Esophagus squamous epithelium (tissue), 5 donors: ENCODE data around the gene KLHL42. TPM values are rescaled to one million over a fixed set of nuclear protein-coding genes. Genes with fewer than 3 reads are reported as not detected.

ENCODE experiments used
- DNase-seq: peaks from one replicate; lab custom pipeline; 2025; lab: John Stamatoyannopoulos, UW
- H3K27ac ChIP-seq, 4 donors: fragments of 200-600 bp; sonication (generic); one replicate each; pipeline ENCODE4 v1.5.1; 2016 to 2019; ENCODE audit warnings: mild to moderate bottlenecking in 1 of 4
- H3K27me3 ChIP-seq, 4 donors: fragments of 200-600 bp; sonication (generic); 1 replicate in 3 of 4; 2 replicates in 1 of 4; pipeline versions ENCODE4 v1.5.1 to v1.6.0; 2017 to 2021; ENCODE audit warnings: antibody characterized with exemption in 1 of 4
- H3K36me3 ChIP-seq, 3 donors: fragments of 200-600 bp; sonication (generic); one replicate each; pipeline ENCODE4 v1.5.1; 2016 to 2019
- H3K4me1 ChIP-seq, 3 donors: fragments of 200-600 bp; sonication (generic); one replicate each; pipeline ENCODE4 v1.5.1; 2017 to 2019
- H3K4me3 ChIP-seq, 4 donors: fragments of 200-600 bp; sonication (generic); 1 replicate in 3 of 4; 2 replicates in 1 of 4; pipeline ENCODE4 v1.5.1; 2016 to 2019; ENCODE audit warnings: mild to moderate bottlenecking in 2 of 4, moderate library complexity in 1 of 4
- H3K9me3 ChIP-seq, 3 donors: fragments of 200-600 bp; sonication (generic); one replicate each; pipeline ENCODE4 v1.5.1; 2016 to 2019
- CTCF ChIP-seq, 6 experiments: fragments of 450-650 bp in 4 of 6; fragments of 200-600 bp in 2 of 6; sonication (generic) in 2 of 6; IDR thresholded peaks; one replicate each; pipeline ENCODE4 v1.5.1; 2016 to 2019; ENCODE audit warnings: antibody characterized with exemption in 6 of 6, mild to moderate bottlenecking in 4 of 6, moderate library complexity in 4 of 6
- POLR2A ChIP-seq, 4 donors: fragments of 450-650 bp; IDR thresholded peaks; one replicate each; pipeline ENCODE4 v1.6.1; 2017; ENCODE audit warnings: antibody characterized with exemption in 4 of 4, mild to moderate bottlenecking in 4 of 4, moderate library complexity in 3 of 4
- WGBS, 2 donors: methylation state at CpG; one replicate each; pipeline ENCODE4 v1.1.5; 2018; 5-methylcytosine and 5-hydroxymethylcytosine counted together
- intact Hi-C: fragments of 100-400 bp; cut with DNase I; formaldehyde crosslinking; loops from one replicate; pipeline ENCODE4 v1.15.0; 2022
- total RNA-seq, 4 donors: library from RNA; depleted of rRNA; stranded (reverse); fragments of >200 nt; gene quantifications; one replicate each; pipeline ENCODE4 v1.1.0, GENCODE V29; 2016
- donor health status: DM: yes; HTN: yes; CAD: no.

The KLHL42 gene
- total RNA-seq, 4 donors from 2014 or later: 9.2 to 33.2 (median 11.3) TPM

GRCh38 chr12:27824126-27824842, 44.3 kb downstream of the KLHL42 start:
- WGBS, 2 donors: 66 to 74% methylated on average over 12 of the region's 12 CpGs
- intact Hi-C loops: no loop called here
- peaks cover 0 to 15% (median 0%) of the 10 kb centered on the region in 3 donors for H3K4me1 ChIP-seq
- DNase-seq: no peak
- no peaks in the 10 kb centered on the region for H3K36me3 ChIP-seq
- H3K27me3 ChIP-seq: no peaks in the 10 kb centered on the region
- no peak for TF ChIP-seq POLR2A (IDR thresholded peaks at IDR 0.05)
- no peak for TF ChIP-seq CTCF (IDR thresholded peaks at IDR 0.05)
- H3K9me3 ChIP-seq: no peaks in the 10 kb centered on the region
- H3K27ac ChIP-seq: no peak overlapping the region
- H3K4me3 ChIP-seq: no peak overlapping the region

DNA sequence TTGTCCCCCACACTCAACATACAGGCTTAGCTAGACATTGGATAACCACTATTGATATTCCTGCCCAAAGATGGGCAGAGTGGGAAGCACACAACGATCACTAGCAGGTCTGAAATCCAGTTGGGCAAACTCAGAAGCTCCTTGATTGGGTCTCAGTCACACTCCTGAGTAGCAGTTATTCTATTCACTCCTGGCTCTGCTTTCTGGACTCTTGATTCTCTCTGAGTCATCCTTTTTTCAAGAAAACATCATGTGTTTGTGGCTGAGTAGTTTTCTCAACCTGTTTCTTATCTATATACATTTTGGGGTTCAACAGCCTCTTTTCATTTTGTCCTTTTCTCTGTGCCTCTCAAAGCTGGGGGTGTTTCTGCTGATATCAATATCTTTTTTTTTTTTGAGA, 46.0 kb downstream of the KLHL42 start:
- no peak overlapping the region for H3K27ac ChIP-seq
- no peak for DNase-seq
- no peaks in the 10 kb centered on the region for H3K27me3 ChIP-seq
- intact Hi-C loops: no loop called here
- H3K36me3 ChIP-seq: no peaks in the 10 kb centered on the region
- 90% methylated on average over 1 of the region's 1 CpG for WGBS, 2 donors
- no peaks in the 10 kb centered on the region for H3K9me3 ChIP-seq
- TF ChIP-seq CTCF (IDR thresholded peaks at IDR 0.05) (no peak), POLR2A (IDR thresholded peaks at IDR 0.05) (no peak)
- H3K4me3 ChIP-seq: no peak overlapping the region
- peaks cover 0 to 15% (median 0%) of the 10 kb centered on the region in 3 donors for H3K4me1 ChIP-seq

DNA sequence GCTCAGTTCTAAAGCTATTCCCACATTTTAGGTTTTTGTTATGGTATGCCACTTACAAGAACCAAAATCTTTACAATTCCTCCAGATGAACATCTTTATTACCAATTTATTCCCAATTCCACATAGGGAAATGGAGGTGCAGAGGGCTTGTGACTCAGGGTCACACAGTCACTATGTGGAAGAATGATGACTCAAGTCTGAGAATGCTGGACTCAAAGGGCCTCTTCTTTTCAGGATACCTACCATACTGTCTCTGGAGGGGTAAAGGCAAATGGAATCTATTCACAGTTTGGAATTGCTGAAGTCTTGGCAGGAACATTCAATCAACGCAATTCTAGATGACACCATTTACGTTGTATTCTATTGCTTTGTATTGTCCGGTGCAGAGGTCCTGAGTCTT, 48.2 kb downstream of the KLHL42 start:
- 91 to 96% methylated on average over 3 of the region's 3 CpGs for WGBS, 2 donors
- intact Hi-C loops: no loop called here
- no peaks in the 10 kb centered on the region for H3K27me3 ChIP-seq
- H3K4me3 ChIP-seq: no peak overlapping the region
- H3K4me1 ChIP-seq: no peaks in the 10 kb centered on the region
- no peaks in the 10 kb centered on the region for H3K36me3 ChIP-seq
- DNase-seq: no peak
- no peaks in the 10 kb centered on the region for H3K9me3 ChIP-seq
- no peak overlapping the region for H3K27ac ChIP-seq
- TF ChIP-seq CTCF (IDR thresholded peaks at IDR 0.05) (no peak), POLR2A (IDR thresholded peaks at IDR 0.05) (no peak)

DNA sequence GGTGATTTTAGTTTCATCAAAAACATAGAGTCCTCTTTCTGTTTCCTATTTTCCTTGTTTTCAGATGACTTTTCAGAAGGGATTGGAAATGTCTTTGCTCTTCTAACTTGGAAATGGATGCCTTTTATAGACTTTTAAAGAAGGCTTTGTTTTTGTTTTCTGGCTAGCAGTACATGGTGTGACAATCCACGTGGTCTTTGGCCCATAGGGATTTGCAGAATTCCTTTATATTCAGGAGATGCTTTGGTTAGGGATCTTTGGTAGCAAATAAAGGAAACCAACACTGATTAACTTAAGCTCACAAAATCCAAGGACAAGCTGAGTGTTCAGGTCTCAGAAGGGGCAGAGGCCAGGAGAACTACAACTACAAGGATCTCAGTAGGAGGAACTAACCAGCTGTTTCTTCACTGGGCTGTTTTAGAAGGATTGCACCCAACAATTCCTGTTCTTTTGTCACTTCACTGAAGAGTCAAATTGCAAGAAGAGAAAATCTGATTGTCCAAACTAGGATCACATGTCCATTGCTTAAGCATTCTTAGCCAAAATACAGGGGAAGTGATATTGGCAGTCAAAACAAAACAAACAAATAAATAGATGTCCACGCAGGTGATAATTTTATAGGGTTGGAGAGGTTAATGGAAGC, 58.6 kb downstream of the KLHL42 start:
- WGBS, 2 donors: 75 to 79% methylated on average over 2 of the region's 2 CpGs
- H3K27me3 ChIP-seq: no peaks in the 10 kb centered on the region
- no peak for TF ChIP-seq POLR2A (IDR thresholded peaks at IDR 0.05)
- no peaks in the 10 kb centered on the region for H3K36me3 ChIP-seq
- peaks cover 0 to 12% (median 0%) of the 10 kb centered on the region in 3 donors for H3K4me1 ChIP-seq
- no peak overlapping the region for H3K4me3 ChIP-seq
- H3K9me3 ChIP-seq: no peaks in the 10 kb centered on the region
- intact Hi-C loops: no loop called here
- no peak for DNase-seq
- H3K27ac ChIP-seq: no peak overlapping the region

DNA sequence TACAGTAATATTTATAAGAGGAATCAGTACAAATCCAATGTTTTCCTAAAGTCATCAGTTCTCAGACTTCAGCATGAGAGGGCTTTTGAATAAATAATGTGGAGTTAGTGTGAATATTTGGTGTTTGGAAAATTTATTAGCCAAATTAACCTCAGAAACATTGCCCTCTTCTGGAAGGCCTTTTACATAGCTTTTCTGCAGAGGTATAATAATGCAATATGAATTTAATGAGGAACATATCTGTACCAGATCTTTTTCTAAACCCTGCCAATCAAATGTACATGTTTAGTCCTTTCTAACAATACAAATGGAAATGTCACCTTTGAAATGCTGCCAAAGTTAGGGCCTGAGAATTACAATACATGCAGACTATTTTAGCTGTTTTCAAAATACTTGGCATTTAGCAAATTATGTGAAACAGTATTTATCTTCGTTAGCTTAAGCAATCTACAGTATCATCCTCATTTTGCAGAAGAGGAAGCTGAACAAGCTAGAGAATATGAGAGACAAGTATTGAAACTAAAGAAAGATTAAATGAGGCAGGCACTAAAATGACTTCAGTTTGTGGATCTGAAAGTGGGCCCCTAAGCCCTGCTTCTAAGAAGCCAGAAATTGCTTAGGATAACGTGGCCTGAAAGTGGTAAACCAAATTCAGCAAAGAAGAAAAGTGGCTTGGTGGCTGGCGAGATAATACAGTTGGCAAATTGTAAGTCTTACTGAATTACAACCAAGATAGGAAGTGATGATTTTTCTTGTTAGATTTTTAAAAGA, 60.4 kb downstream of the KLHL42 start:
- DNase-seq: no peak
- TF ChIP-seq POLR2A (IDR thresholded peaks at IDR 0.05): no peak
- peak in 2 of 6 experiments; percentile 27 to 41 for TF ChIP-seq CTCF (IDR thresholded peaks at IDR 0.05)
- H3K36me3 ChIP-seq: no peaks in the 10 kb centered on the region
- no peak overlapping the region for H3K4me3 ChIP-seq
- H3K4me1 ChIP-seq: peaks cover 0 to 24% (median 9%) of the 10 kb centered on the region in 3 donors
- 67 to 69% methylated on average over 3 of the region's 3 CpGs for WGBS, 2 donors
- H3K27ac ChIP-seq: no peak overlapping the region
- intact Hi-C loops: no loop called here
- H3K27me3 ChIP-seq: no peaks in the 10 kb centered on the region
- no peaks in the 10 kb centered on the region for H3K9me3 ChIP-seq
